ENCODE data around the gene RREB1.

Gene RREB1

DNA sequence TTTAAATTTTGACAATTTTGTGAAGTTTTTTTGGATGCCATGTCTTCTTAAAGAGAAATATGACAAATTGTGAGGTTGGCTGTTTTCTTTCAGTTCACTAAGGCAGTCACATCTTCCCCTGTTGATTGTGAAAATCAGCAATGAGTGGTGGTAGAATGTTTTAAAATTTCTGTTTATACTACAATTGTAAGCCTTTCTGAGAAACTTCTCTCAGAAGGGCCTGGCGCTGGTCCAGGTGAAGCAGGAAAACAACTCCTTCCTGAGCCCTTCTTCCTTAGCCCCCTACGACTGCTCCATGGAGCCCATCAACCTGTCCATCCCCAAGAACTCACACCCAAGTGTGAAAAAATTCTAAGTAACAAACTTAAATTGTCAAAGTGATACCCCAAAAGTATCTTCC lies 124.6 kb downstream of the RREB1 start:
- H3K27ac ChIP-seq = no peak overlapping the region
- H3K36me3 ChIP-seq = peaks cover 68% of the 10 kb centered on the region
- H3K27me3 ChIP-seq = no peaks in the 10 kb centered on the region

DNA sequence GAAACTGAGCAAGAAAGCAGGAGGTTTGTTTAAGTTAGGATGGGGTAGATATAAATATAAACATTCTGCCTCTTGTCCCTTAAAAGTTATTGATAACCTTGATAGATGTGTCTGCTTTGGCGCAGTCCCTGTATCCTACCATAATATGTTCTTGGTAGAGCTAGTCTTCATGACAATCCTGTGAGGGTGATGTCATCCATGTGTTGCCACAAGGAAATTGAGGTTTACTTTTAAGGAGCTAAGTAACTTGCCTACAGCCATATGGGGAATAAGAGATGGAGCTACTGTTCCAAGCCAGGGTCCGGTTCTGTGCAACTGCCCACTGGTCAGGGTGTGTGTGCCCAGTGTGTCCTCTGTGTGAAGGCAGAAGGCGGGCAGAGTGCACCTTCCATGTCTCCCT lies 126.8 kb downstream of the RREB1 start:
- TF ChIP-seq, protein P1, sequence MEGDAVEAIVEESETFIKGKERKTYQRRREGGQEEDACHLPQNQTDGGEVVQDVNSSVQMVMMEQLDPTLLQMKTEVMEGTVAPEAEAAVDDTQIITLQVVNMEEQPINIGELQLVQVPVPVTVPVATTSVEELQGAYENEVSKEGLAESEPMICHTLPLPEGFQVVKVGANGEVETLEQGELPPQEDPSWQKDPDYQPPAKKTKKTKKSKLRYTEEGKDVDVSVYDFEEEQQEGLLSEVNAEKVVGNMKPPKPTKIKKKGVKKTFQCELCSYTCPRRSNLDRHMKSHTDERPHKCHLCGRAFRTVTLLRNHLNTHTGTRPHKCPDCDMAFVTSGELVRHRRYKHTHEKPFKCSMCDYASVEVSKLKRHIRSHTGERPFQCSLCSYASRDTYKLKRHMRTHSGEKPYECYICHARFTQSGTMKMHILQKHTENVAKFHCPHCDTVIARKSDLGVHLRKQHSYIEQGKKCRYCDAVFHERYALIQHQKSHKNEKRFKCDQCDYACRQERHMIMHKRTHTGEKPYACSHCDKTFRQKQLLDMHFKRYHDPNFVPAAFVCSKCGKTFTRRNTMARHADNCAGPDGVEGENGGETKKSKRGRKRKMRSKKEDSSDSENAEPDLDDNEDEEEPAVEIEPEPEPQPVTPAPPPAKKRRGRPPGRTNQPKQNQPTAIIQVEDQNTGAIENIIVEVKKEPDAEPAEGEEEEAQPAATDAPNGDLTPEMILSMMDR (IDR thresholded peaks at IDR 0.05) = no peak
- H3K4me3 ChIP-seq (ENCODE audit: low read depth in 1 of 2, low read length in 1 of 2) = no peak overlapping the region
- H3K9me3 ChIP-seq = no peaks in the 10 kb centered on the region
- H3K27ac ChIP-seq = no peak overlapping the region
- peaks cover 52% of the 10 kb centered on the region for H3K36me3 ChIP-seq
- no peaks in the 10 kb centered on the region for H3K27me3 ChIP-seq
- no peaks in the 10 kb centered on the region for H3K4me1 ChIP-seq (ENCODE audit: control insufficient read depth in 1 of 2, insufficient read depth in 1 of 2, low read depth in 1 of 2, low read length in 1 of 2)

More for the DNA sequence above, 124.6 kb downstream of the RREB1 start:
- no peaks in the 10 kb centered on the region for H3K4me1 ChIP-seq (ENCODE audit: control insufficient read depth in 1 of 2, insufficient read depth in 1 of 2, low read depth in 1 of 2, low read length in 1 of 2)
- TF ChIP-seq, protein P1 (IDR thresholded peaks at IDR 0.05) = no peak
- no peaks in the 10 kb centered on the region for H3K9me3 ChIP-seq
- H3K4me3 ChIP-seq (ENCODE audit: low read depth in 1 of 2, low read length in 1 of 2) = no peak overlapping the region

DNA sequence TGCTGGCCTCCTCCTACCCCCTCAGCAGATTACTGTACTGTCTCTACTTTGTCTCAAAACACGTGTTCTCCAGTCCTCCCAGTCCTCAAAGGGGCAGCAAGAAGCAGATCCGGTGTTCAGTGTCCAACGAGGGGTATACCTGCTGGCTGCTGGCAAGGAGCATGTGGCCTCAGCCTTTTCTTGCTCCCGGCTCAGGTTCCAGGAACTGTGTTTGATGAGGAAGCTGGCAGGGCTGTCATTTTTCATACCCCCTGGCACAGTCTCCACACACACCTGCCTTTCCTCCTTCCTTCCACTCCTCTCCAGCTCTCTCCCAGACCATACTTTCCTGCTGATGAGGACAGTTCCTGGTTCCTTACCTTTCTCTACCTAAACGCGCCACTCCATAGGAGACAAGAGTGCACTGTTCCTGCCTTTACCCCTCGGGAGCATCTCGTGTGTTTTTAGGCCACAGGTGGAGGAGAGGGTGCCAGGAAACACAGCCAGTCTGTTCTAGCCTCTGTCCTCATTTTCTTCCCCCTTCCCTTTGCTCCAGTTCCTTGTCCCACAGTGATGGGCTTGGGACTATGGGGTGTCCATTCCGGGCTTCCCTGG lies 128.0 kb downstream of the RREB1 start:
- H3K27me3 ChIP-seq = no peaks in the 10 kb centered on the region
- no peak overlapping the region for H3K27ac ChIP-seq
- H3K36me3 ChIP-seq = peaks cover 48% of the 10 kb centered on the region
- TF ChIP-seq, protein P1 (IDR thresholded peaks at IDR 0.05) = no peak
- no peaks in the 10 kb centered on the region for H3K9me3 ChIP-seq
- H3K4me1 ChIP-seq (ENCODE audit: control insufficient read depth in 1 of 2, insufficient read depth in 1 of 2, low read depth in 1 of 2, low read length in 1 of 2) = no peaks in the 10 kb centered on the region
- H3K4me3 ChIP-seq (ENCODE audit: low read depth in 1 of 2, low read length in 1 of 2) = no peak overlapping the region

DNA sequence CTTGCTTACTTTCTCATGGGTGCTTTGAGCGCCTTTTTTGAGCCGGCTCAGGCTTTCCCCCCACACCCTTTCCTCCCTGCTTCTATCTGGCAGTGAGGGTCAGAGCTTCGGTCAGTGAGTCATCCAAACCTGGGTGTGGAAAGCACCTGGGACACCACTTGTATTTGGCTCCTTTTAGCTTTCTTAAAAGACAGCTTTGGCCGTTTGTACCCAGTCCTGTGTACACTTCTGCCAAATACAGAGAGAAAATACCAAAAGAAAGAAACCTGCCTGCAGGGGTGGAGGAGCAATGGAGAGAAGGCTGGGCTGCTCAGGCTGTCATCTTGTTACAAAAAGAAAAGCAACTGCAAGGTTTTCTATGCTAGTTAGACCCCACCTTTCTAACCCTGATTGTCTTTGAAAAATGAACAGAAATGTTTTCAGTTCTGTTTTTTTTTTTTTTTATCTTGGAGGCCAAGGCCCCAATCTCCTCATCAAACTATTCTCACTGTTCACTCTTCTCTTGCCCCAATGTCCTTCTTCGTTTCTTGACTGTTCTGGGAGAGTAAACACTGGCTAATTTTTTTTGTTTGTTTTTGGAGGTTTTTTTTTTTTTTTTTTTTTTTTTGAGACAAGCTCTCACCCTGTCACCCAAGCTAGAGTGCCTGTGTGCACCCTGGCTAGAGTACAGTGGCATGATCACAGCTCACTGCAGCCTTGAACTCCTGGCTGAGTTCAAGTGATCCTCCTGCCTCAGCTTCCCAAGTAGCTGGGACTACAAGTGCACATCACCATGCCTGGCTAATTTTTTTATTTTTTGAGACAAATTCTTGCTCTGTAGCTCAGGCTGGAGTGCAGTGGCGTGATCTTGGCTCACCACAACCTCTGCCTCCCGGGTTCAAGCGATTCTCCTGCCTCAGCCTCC lies 128.8 kb downstream of the RREB1 start:
- H3K27me3 ChIP-seq = no peaks in the 10 kb centered on the region
- H3K36me3 ChIP-seq = peaks cover 47% of the 10 kb centered on the region
- TF ChIP-seq, protein P1 (IDR thresholded peaks at IDR 0.05) = no peak
- H3K4me3 ChIP-seq (ENCODE audit: low read depth in 1 of 2, low read length in 1 of 2) = no peak overlapping the region
- no peaks in the 10 kb centered on the region for H3K4me1 ChIP-seq (ENCODE audit: control insufficient read depth in 1 of 2, insufficient read depth in 1 of 2, low read depth in 1 of 2, low read length in 1 of 2)
- H3K27ac ChIP-seq = no peak overlapping the region
- no peaks in the 10 kb centered on the region for H3K9me3 ChIP-seq

DNA sequence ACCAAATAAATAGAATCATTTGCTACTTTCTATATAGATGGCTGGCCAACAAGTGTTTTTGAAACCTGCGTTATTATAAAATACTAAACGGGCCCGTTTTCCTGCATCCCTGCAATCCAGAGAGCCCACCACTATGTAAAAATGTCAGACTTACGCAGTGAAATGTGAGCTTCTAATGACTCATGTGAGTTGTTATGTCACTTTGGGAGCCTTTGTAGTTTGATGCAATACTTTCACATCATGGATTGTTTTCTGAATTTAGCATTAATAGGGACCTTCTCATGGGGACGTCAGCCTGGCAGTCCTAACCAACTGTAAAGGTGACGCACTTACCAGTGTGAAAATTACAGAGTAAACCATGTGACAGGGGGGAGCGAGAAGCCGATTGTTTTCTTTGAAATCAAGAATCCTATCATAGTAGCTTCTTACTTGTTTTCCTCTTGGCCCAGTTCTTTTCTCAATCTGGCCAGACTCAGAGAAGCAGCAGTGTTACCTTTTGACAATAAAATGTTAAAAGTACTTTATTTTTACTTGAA lies 130.0 kb downstream of the RREB1 start:
- H3K9me3 ChIP-seq = no peaks in the 10 kb centered on the region
- peaks cover 0 to 1% of the 10 kb centered on the region in 2 experiments for H3K4me1 ChIP-seq (ENCODE audit: control insufficient read depth in 1 of 2, insufficient read depth in 1 of 2, low read depth in 1 of 2, low read length in 1 of 2)
- no peaks in the 10 kb centered on the region for H3K27me3 ChIP-seq
- H3K36me3 ChIP-seq = peaks cover 48% of the 10 kb centered on the region
- TF ChIP-seq, protein P1 (IDR thresholded peaks at IDR 0.05) = no peak
- no peak overlapping the region for H3K27ac ChIP-seq
- no peak overlapping the region for H3K4me3 ChIP-seq (ENCODE audit: low read depth in 1 of 2, low read length in 1 of 2)
